Activated B cell treated with CpG ODN at 0.5 μM for 24 hours (primary cell): ENCODE measurements around the gene ATP2B1. TPM values are rescaled to one million over a fixed set of nuclear protein-coding genes. Genes with fewer than 3 reads are reported as not detected.

Experiments used
- ATAC-seq: fragments of 200-7000 bp; cut with Tn5 transposase; one replicate; pipeline ENCODE4 v1.10.0; 2021; ENCODE audit warnings: low read depth, mild to moderate bottlenecking, moderate library complexity
- CTCF ChIA-PET: fragments of 350-600 bp; sonication (Branson Sonifier 250); formaldehyde crosslinking; loops from one replicate; lab custom pipeline; 2021; ENCODE audit warnings: antibody characterized with exemption; lab: Charles Lee
- POLR2A ChIA-PET: fragments of 350-600 bp; sonication (Branson Sonifier 250); formaldehyde crosslinking; loops from one replicate; lab custom pipeline; 2021; ENCODE audit warnings: antibody characterized with exemption; lab: Charles Lee
- DNase-seq: peaks from one replicate; pipeline ENCODE4 v3.0.0; 2022
- H3K27ac Mint-ChIP-seq: one replicate; pipeline ENCODE4 v1.8.0; 2020; ENCODE audit warnings: mixed read lengths
- H3K27me3 Mint-ChIP-seq: one replicate; pipeline ENCODE4 v1.8.0; 2021; ENCODE audit warnings: mixed read lengths
- H3K36me3 Mint-ChIP-seq: one replicate; pipeline ENCODE4 v1.8.0; 2021; ENCODE audit warnings: low read depth, mixed read lengths
- H3K4me1 Mint-ChIP-seq: one replicate; pipeline ENCODE4 v1.8.0; 2021; ENCODE audit warnings: mixed read lengths
- H3K4me3 Mint-ChIP-seq: one replicate; pipeline ENCODE4 v1.8.0; 2020; ENCODE audit warnings: mild to moderate bottlenecking, mixed read lengths
- H3K9me3 Mint-ChIP-seq: one replicate; pipeline ENCODE4 v1.8.0; 2020; ENCODE audit warnings: mixed read lengths
- intact Hi-C: fragments of 100-400 bp; cut with micrococcal nuclease; formaldehyde crosslinking; loops from one replicate; pipeline ENCODE4 v1.15.1; 2024
- total RNA-seq: library from RNA; stranded (reverse); gene quantifications from 2 replicates; pipeline ENCODE4 v1.2.3, GENCODE V29; 2022
- TF ChIP-seq, protein P1 (sequence below): fragments of 200-600 bp; IDR thresholded peaks from one replicate; pipeline ENCODE4 v1.8.0; 2022; ENCODE audit warnings: antibody characterized with exemption, mild to moderate bottlenecking

Gene ATP2B1
- total RNA-seq, 1 donor from 2014 or later: 136 TPM

DNA sequence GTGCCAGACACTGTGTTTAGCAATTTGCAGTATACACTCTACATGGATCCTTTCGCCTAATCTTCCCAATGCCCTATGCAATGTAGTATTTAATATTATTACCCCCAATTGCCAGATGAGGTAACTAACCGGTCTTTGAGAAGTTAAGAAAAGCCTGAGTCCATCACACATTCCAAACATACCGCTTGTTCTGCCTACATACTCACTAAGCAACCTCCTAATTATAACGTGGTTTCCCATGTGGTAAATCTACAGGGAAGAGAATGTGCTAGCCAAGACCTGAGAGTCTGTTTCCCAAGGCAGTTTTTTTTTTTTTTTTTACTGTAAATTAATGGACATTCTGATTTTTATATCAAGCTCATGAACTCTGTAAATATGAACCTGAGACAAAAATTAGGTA lies 37.2 kb downstream of the ATP2B1 start:
- ChIA-PET POLR2A (interaction anchor here (0.6 kb wide), 1 partner anchor 172 kb away, joined by 3 read pairs; no protein-coding TSS in a partner anchor), CTCF (interaction anchor here (0.9 kb wide), 1 partner anchor 50 kb away, joined by 3 read pairs; no protein-coding TSS in a partner anchor)
- Mint-ChIP-seq H3K36me3 (peaks cover 34% of the 10 kb centered on the region), H3K27me3 (no peaks in the 10 kb centered on the region), H3K4me1 (peaks cover 94% of the 10 kb centered on the region), H3K9me3 (no peaks in the 10 kb centered on the region), H3K27ac (peak overlapping the region; percentile 42), H3K4me3 (no peak overlapping the region)
- DNase-seq: no peak
- TF ChIP-seq, protein P1, sequence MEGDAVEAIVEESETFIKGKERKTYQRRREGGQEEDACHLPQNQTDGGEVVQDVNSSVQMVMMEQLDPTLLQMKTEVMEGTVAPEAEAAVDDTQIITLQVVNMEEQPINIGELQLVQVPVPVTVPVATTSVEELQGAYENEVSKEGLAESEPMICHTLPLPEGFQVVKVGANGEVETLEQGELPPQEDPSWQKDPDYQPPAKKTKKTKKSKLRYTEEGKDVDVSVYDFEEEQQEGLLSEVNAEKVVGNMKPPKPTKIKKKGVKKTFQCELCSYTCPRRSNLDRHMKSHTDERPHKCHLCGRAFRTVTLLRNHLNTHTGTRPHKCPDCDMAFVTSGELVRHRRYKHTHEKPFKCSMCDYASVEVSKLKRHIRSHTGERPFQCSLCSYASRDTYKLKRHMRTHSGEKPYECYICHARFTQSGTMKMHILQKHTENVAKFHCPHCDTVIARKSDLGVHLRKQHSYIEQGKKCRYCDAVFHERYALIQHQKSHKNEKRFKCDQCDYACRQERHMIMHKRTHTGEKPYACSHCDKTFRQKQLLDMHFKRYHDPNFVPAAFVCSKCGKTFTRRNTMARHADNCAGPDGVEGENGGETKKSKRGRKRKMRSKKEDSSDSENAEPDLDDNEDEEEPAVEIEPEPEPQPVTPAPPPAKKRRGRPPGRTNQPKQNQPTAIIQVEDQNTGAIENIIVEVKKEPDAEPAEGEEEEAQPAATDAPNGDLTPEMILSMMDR: no peak
- intact Hi-C loops: loop anchor here (1.0 kb wide), 2 partner anchors 8 kb away; no protein-coding TSS in a partner anchor
- no peak for ATAC-seq

DNA sequence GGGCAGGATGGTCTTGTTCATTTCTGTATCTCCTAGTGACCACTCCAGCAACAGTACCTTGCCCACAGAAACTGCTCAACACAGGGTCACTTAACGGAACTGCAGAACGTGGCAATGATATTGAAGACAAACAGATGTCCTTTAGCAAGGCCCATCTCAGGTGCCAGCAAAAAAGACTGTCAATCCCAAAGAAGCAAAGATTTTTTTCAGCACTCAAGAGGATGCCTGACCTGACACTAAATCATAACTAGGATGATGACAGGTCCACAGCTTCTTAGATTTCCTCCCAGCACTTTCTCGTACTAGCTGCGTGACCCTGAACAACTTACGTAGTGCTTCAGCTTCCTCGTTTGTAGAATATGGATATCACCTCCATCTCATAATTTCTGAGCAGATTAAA lies 39.4 kb downstream of the ATP2B1 start:
- CTCF ChIA-PET: no interaction called here
- TF ChIP-seq, protein P1: no peak
- H3K4me1 Mint-ChIP-seq: peaks cover 95% of the 10 kb centered on the region
- DNase-seq (no peak), ATAC-seq (no peak)
- H3K36me3 Mint-ChIP-seq: peaks cover 34% of the 10 kb centered on the region
- intact Hi-C loops: loop anchor here (10.0 kb wide), 1 partner anchor 324 kb away; no protein-coding TSS in a partner anchor
- H3K27me3 Mint-ChIP-seq: no peaks in the 10 kb centered on the region
- POLR2A ChIA-PET: no interaction called here
- H3K9me3 Mint-ChIP-seq: no peaks in the 10 kb centered on the region
- no peak overlapping the region for H3K4me3 Mint-ChIP-seq
- H3K27ac Mint-ChIP-seq: no peak overlapping the region

DNA sequence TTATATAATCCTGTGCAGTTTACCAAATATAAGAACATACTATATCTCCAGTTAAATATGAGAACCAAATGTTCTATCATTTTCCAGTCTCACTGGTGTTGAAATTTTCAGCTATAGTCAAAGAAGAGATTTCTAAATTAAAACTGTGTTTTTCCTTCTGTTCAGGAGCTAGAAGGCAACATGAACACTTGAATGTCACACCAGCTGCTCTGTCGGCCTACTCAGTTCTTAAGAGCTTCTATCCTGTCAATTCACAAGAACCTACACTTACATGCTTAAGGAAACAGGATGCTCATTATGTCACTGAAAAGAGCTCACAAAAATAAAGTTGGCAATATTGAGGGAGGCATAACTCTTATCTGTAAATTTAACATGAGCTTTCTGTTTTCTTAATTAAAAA lies 43.1 kb downstream of the ATP2B1 start:
- Mint-ChIP-seq H3K27me3 (no peaks in the 10 kb centered on the region), H3K4me1 (peaks cover 87% of the 10 kb centered on the region), H3K27ac (peak overlapping the region; percentile 38), H3K4me3 (no peak overlapping the region), H3K9me3 (no peaks in the 10 kb centered on the region), H3K36me3 (peaks cover 32% of the 10 kb centered on the region)
- intact Hi-C loops: loop anchor here (2.0 to 10.0 kb wide), 2 partner anchors 41 to 321 kb away; no protein-coding TSS in a partner anchor
- CTCF ChIA-PET: interaction anchor here (1.5 kb wide), 1 partner anchor 14 kb away, joined by 3 read pairs; no protein-coding TSS in a partner anchor
- POLR2A ChIA-PET: interaction anchor here (1.1 to 1.4 kb wide), 2 partner anchors 40 to 44 kb away, joined by 3 to 5 read pairs; no protein-coding TSS in a partner anchor
- ATAC-seq: no peak
- TF ChIP-seq, protein P1: no peak
- no peak for DNase-seq

DNA sequence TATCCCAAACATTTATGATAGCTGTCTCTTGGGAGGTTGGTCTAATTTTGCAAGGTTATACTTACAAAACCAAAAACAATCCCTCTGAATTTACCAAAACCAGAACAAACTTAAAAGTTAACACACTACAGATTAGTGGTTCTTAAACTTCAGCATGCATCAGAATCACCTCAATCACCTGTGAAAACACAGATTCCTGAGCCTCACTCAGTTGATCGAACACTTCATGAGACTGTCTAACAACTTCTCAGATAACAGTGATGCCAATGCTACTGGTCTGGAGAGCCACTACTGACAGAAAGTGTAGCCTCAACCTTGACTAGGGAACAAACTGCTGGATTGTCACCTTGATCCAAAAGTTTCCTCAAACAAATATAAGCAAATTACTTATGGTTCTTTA lies 44.2 kb downstream of the ATP2B1 start:
- ChIA-PET CTCF (interaction anchor here (0.7 kb wide), 1 partner anchor 298 kb away, joined by 3 read pairs; no protein-coding TSS in a partner anchor), POLR2A (interaction anchor here (1.4 to 2.5 kb wide), 2 partner anchors 41 to 45 kb away, joined by 3 to 27 read pairs; partner anchors contain the start of gene ATP2B1)
- Mint-ChIP-seq H3K27me3 (no peaks in the 10 kb centered on the region), H3K36me3 (peaks cover 29% of the 10 kb centered on the region), H3K9me3 (no peaks in the 10 kb centered on the region), H3K4me3 (peak overlapping the region; percentile 4), H3K4me1 (peaks cover 84% of the 10 kb centered on the region), H3K27ac (peak overlapping the region; percentile 46)
- DNase-seq (no peak), ATAC-seq (peak; percentile 40)
- TF ChIP-seq, protein P1: no peak
- intact Hi-C loops: loop anchor here (2.0 to 10.0 kb wide), 2 partner anchors 42 to 320 kb away; no protein-coding TSS in a partner anchor
